Measurements from ENCODE around the gene DNAH11. TPM values are rescaled to one million over a fixed set of nuclear protein-coding genes. Genes with fewer than 3 reads are reported as not detected.

The DNAH11 gene
- total and polyA plus RNA-seq, 2 of the 13 experiments (the other 11 are each of a cell fraction or from before 2014, with no cell fraction given) = not detected

GRCh38 chr7:21617916-21618390 lies 75.1 kb downstream of the DNAH11 start (continued):
- TF ChIP-seq ETS1 (CRISPR knock-in tag; IDR thresholded peaks at IDR 0.05) (no peak), ZBTB38 (CRISPR knock-in tag; IDR thresholded peaks at IDR 0.05) (no peak), ZNF180 (CRISPR knock-in tag; IDR thresholded peaks at IDR 0.05; ENCODE audit: borderline replicate concordance, low read depth) (no peak), ATF6 (CRISPR knock-in tag; conservative IDR thresholded peaks at IDR 0.05) (no peak), ATF7-NPFF (CRISPR knock-in tag; IDR thresholded peaks at IDR 0.05; ENCODE audit: low read depth) (no peak), TOE1 (CRISPR knock-in tag; IDR thresholded peaks at IDR 0.05) (no peak), ZNF691 (CRISPR knock-in tag; IDR thresholded peaks at IDR 0.05; ENCODE audit: borderline replicate concordance, low read depth) (no peak), MZF1 (CRISPR knock-in tag; IDR thresholded peaks at IDR 0.05; ENCODE audit: borderline replicate concordance) (no peak), MIXL1 (CRISPR knock-in tag; IDR thresholded peaks at IDR 0.05) (peak; percentile 70; the same call in 1 of the 2 replicates), ZNF432 (CRISPR knock-in tag; IDR thresholded peaks at IDR 0.05; ENCODE audit: borderline replicate concordance) (no peak), ZNF549 (CRISPR knock-in tag; IDR thresholded peaks at IDR 0.05) (no peak), SOX13 (IDR thresholded peaks at IDR 0.05) (no peak), SOX13 (CRISPR knock-in tag; conservative IDR thresholded peaks at IDR 0.05 in 1 of 2, IDR thresholded peaks at IDR 0.05 in 1 of 2) (peak in 1 of 2 experiments; percentile 62; a peak in 1 of 4 replicates), ZNF281 (CRISPR knock-in tag; IDR thresholded peaks at IDR 0.05; ENCODE audit: borderline replicate concordance) (no peak), ZIK1 (CRISPR knock-in tag; IDR thresholded peaks at IDR 0.05; ENCODE audit: borderline replicate concordance, low read depth) (no peak), YEATS4 (CRISPR knock-in tag; IDR thresholded peaks at IDR 0.05; ENCODE audit: borderline replicate concordance) (no peak), ZNF3 (CRISPR knock-in tag; IDR thresholded peaks at IDR 0.05) (0 out of 2 replicates have a peak, but pooled peaks have one; percentile 23), FOSL1 (CRISPR knock-in tag; IDR thresholded peaks at IDR 0.05; ENCODE audit: borderline replicate concordance) (no peak), SNAI1 (CRISPR knock-in tag; IDR thresholded peaks at IDR 0.05; ENCODE audit: borderline replicate concordance) (no peak), KDM2A (CRISPR knock-in tag; IDR thresholded peaks at IDR 0.05; ENCODE audit: borderline replicate concordance, low read depth) (peak; percentile 60; the same call in 1 of the 2 replicates), MLX (CRISPR knock-in tag; IDR thresholded peaks at IDR 0.05) (peak; percentile 76), ZFX (CRISPR knock-in tag; IDR thresholded peaks at IDR 0.05; ENCODE audit: low read depth) (no peak)

All from HepG2 (cell line).